ENCODE results near the gene FAM107B.
A peak's percentile ranks its signal among the peaks of the same experiment; 100 is the strongest.

GRCh38 chr10:14531974-14532373 lies 242.7 kb downstream of the FAM107B start:
- TF ChIP-seq EZH2 (IDR thresholded peaks at IDR 0.05; ENCODE audit: borderline replicate concordance, control insufficient read depth, low read depth, low read length) (no peak), ZBTB33 (IDR thresholded peaks at IDR 0.05) (no peak), E2F4 (IDR thresholded peaks at IDR 0.05; ENCODE audit: low read depth, low read length) (no peak), CTCF (IDR thresholded peaks at IDR 0.05 in 2 of 3, conservative IDR thresholded peaks at IDR 0.05 in 1 of 3; ENCODE audit: control insufficient read depth in 2 of 3, extremely low read depth in 1 of 3, insufficient read depth in 1 of 3, low read depth in 3 of 3, low read length in 3 of 3) (no peak), CHD2 (IDR thresholded peaks at IDR 0.05; ENCODE audit: borderline replicate concordance, low read depth, low read length) (no peak), CEBPB (IDR thresholded peaks at IDR 0.05; ENCODE audit: borderline replicate concordance in 1 of 2, low read depth in 2 of 2, low read length in 2 of 2) (no peak), POLR2A (IDR thresholded peaks at IDR 0.05; ENCODE audit: low read depth, low read length) (0 out of 2 replicates have a peak, but pooled peaks have one; percentile 28), SIN3A (IDR thresholded peaks at IDR 0.05; ENCODE audit: low read depth, low read length) (no peak), ELK1 (IDR thresholded peaks at IDR 0.05; ENCODE audit: low read depth, low read length) (no peak), ZNF217 (IDR thresholded peaks at IDR 0.05) (no peak), CREB1 (IDR thresholded peaks at IDR 0.05; ENCODE audit: low read depth) (no peak), FOS (IDR thresholded peaks at IDR 0.05; ENCODE audit: borderline replicate concordance, extremely low read depth, insufficient read length) (no peak)

Measured in GM12878 (cell line).